Occipital lobe (tissue), 3 donors: ENCODE results near the gene DDAH2. TPM values are rescaled to one million over a fixed set of nuclear protein-coding genes. Genes with fewer than 3 reads are reported as not detected.

Source experiments
- DNase-seq: peaks from one replicate; lab custom pipeline; 2025; lab: John Stamatoyannopoulos, UW
- small RNA-seq: library from RNA; depleted of rRNA; stranded (forward); fragments of <200 nt; gene quantifications from one replicate; pipeline ENCODE3, GENCODE V24; 2014
- total RNA-seq: library from RNA; depleted of rRNA; stranded (reverse); fragments of >200 nt; gene quantifications from one replicate; pipeline ENCODE4 v1.2.3, GENCODE V29; 2014

The DDAH2 gene
- total RNA-seq, 1 donor from 2014 or later: 117 TPM

DNA sequence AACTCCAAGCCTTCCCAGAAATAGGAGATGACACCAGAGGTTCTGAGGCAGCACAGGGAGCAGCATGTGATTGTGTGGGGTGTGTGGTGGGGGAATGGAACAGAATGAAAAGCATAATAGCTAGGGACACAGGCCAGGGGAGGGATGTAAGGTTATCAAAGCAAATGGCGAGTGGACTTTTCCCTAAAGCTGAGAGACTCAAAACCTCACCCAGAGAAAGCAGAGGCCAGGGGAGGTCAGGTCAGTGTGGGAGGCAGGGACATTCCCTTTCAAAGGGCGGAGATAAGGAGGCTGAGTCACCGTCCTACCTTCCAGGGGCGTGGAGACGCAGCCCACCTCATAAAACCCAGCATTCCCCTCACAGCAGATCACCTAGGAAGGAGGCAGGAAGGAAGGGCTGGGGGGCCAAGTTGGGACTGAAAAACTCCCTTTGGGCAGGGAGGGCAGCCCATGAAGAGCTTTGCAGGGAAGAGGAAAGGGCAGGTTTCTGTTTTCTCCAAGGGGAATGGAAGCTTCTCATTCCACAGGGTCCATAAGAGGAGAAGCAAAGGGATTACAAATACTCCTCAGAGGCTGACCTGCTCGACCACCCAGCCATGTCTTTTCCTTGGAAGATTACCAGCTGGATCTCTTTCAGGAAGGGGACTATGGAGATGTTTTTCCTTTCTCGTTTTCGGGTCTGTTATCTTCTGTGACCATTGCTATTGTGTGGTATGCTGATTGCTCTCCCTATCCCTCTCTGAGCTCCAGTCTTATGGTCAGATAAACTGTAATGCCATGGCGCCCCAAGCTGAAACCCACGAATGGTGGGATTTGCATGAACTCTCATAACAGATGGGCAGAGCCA lies 38.6 kb downstream of the DDAH2 start:
- DNase-seq: no peak

DNA sequence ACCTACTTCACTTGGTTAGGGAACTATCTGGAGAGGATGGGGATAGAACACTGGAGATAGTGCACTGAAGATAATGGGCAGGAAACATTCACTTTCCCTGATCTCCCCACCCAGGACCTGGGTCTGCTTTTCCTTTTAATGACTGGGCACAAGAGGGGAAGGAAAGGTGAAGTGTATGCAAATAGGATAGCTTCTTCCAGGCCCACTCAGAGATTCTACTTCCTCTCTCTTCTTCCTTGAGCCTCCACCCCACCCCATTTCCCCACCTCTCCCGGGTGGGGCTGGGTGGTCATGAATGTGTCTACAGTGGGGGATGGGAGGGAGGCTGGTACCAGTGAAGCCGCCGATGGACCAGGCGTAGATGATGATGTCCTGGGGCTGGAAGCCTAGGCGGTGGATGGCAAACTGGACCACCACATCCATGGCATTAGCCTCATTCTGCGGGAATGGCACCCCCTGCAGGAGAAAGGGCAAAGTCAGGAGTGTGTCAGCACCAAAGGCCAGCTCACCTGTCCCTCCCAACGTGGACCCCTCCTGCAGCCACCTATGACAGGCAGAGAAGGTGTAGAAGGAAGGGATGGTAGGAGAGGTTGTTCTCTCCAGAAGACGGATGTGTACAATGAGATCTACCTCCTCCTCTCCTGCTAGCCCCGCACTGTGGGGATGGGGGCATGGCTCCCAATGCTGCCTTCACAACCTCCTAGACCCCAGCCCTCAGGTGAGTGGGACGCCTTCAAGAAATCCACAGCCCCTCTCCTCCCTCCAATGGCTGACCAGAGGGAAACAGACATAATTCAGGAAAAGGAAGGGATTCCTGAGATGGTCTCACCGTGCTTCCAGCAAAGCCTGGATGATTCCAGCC lies 39.6 kb downstream of the DDAH2 start:
- no peak for DNase-seq

GRCh38 chr6:31687860-31688693 lies 41.0 kb downstream of the DDAH2 start:
- DNase-seq: no peak

- no peak for DNase-seq
Measured at GRCh38 chr6:31687321-31687720, 41.8 kb downstream of the DDAH2 start.

DNA sequence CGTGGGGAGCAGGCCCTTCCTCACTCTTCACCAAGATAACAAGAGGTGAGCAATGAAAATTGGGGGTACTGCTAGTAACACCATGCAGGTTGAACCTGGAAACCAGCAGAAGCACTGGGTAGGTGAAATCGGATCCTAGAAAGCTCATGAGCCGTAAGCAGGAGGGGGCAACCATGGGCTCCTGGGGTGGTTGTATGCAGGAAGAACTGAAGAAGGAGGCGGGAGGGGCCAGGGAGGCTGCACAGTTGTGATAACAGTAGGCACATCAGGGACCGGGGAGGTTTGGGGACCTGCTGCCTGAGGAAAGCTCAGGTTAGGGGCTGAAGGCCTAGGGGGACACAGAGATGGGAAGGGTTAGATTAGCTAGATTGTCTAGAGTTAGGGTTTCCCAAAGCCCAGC lies 42.6 kb downstream of the DDAH2 start:
- no peak for DNase-seq

DNA sequence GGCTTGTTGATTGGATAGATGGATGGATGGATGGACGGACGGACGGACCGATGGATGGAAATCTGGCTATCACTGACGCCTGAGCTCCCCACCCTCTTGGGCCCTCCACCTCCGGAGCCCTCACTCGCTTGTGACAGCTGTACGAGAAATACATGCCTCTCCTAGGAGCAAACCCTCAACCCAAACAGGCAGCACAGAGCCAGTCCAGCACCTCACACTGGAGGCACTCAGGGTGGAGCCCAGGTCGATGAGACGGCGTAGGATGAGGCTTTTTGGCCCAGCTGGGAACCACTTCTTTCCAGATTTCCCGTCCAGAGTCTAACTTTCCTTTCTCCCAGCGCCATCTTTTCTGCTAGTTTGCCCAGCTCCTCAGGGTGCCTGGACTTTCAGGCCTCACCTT lies 45.5 kb downstream of the DDAH2 start:
- no peak for DNase-seq

DNA sequence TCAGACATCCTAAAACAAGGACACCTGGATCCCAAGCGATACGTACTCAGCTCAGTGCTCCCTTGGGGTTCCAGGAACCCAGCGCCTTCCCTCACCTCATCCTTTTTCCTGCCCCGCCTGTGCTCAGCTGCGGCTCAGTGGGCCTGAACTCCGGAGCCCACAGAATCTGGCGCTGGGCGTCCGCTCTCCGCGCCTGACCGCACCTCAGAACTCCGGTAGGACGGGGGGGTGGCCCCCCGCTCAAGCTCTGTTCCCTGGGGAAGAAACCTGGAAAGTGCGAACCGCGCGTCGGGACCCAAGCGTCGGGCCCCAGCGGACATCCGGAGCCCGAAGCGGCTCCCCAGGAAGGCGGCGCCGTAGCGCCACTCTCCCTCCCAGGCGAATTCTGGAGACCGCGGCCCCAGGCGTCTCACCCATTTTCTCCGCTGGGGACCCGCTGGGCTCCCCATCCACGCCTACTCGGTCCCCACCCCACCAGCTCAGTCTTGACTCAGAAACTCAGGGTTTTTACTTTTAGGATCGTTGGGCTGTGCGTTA lies 47.9 kb downstream of the DDAH2 start:
- no peak for DNase-seq

- peak; percentile 77 for DNase-seq
Measured at GRCh38 chr6:31680226-31681134, 48.6 kb downstream of the DDAH2 start, which contains the start of gene LY6G5C. Gene LY6G5C (minus strand): TSS chr6:31681067. CDS start chr6:31680373, 694 bp downstream.

- DNase-seq: no peak
Measured at GRCh38 chr6:31677955-31678354, 51.1 kb downstream of the DDAH2 start.

Small RNA genes lying within 50 kb of the gene (small RNA-seq; reads per million reads assigned to genes)
- gene LY6G6D (not detected), gene MIR4646 (not detected), gene MSH5-SAPCD1 (not detected), gene RF00019 (not detected), gene RNU6-850P (not detected), gene SAPCD1 (not detected)

Other genes starting within 250 kb of the DDAH2 start
- gene MICB, start 231.2 kb downstream of the DDAH2 start, total RNA-seq: 0.47 TPM
- not detected for gene MCCD1, start 200.3 kb downstream of the DDAH2 start, total RNA-seq
- gene DDX39B, start 187.3 kb downstream of the DDAH2 start, total RNA-seq: 288 TPM
- 54.0 TPM for gene ATP6V1G2, start 182.7 kb downstream of the DDAH2 start, total RNA-seq
- 21.7 TPM for gene NFKBIL1, start 181.7 kb downstream of the DDAH2 start, total RNA-seq
- not detected for gene LTA, start 157.0 kb downstream of the DDAH2 start, total RNA-seq
- gene TNF, start 153.7 kb downstream of the DDAH2 start, total RNA-seq: not detected
- 0.31 TPM for gene LTB, start 146.9 kb downstream of the DDAH2 start, total RNA-seq
- gene LST1, start 143.0 kb downstream of the DDAH2 start, total RNA-seq: 0.94 TPM
- not detected for gene NCR3, start 136.3 kb downstream of the DDAH2 start, total RNA-seq
- gene AIF1, start 114.1 kb downstream of the DDAH2 start, total RNA-seq: 4.1 TPM
- gene PRRC2A, start 108.6 kb downstream of the DDAH2 start, total RNA-seq: 31.7 TPM
- 118 TPM for gene BAG6, start 76.6 kb downstream of the DDAH2 start, total RNA-seq
- gene APOM, start 73.4 kb downstream of the DDAH2 start, total RNA-seq: not detected
- 16.2 TPM for gene C6orf47, start 68.5 kb downstream of the DDAH2 start, total RNA-seq
- gene GPANK1, start 64.3 kb downstream of the DDAH2 start, total RNA-seq: 9.8 TPM
- gene CSNK2B, start 63.2 kb downstream of the DDAH2 start, total RNA-seq: 69.9 TPM
- gene LY6G5B, start 59.3 kb downstream of the DDAH2 start, total RNA-seq: 3.4 TPM
- gene LY6G5C, start 48.2 kb downstream of the DDAH2 start, total RNA-seq: 3.1 TPM
- gene ABHD16A, start 26.0 kb downstream of the DDAH2 start, total RNA-seq: 48.2 TPM
- not detected for gene LY6G6F, start 22.4 kb downstream of the DDAH2 start, total RNA-seq
- not detected for gene LY6G6D, start 14.0 kb downstream of the DDAH2 start, total RNA-seq
- 0.31 TPM for gene LY6G6C, start 7.6 kb downstream of the DDAH2 start, total RNA-seq
- gene MPIG6B, start 5.9 kb downstream of the DDAH2 start, total RNA-seq: not detected
- 35.2 TPM for gene CLIC1, start 7.2 kb upstream of the DDAH2 start, total RNA-seq
- gene MSH5, start 10.7 kb upstream of the DDAH2 start, total RNA-seq: 4.2 TPM
- 0.31 TPM for gene SAPCD1, start 33.4 kb upstream of the DDAH2 start, total RNA-seq
- gene VWA7, start 48.0 kb upstream of the DDAH2 start, total RNA-seq: 0.31 TPM
- gene VARS1, start 66.5 kb upstream of the DDAH2 start, total RNA-seq: 25.6 TPM
- gene LSM2, start 77.7 kb upstream of the DDAH2 start, total RNA-seq: 22.9 TPM
- 4.4 TPM for gene HSPA1L, start 86.0 kb upstream of the DDAH2 start, total RNA-seq
- 117 TPM for gene HSPA1A, start 86.2 kb upstream of the DDAH2 start, total RNA-seq
- 121 TPM for gene HSPA1B, start 98.4 kb upstream of the DDAH2 start, total RNA-seq
- gene NEU1, start 133.5 kb upstream of the DDAH2 start, total RNA-seq: 20.3 TPM
- gene SLC44A4, start 149.7 kb upstream of the DDAH2 start, total RNA-seq: not detected
- gene EHMT2, start 168.4 kb upstream of the DDAH2 start, total RNA-seq: 83.9 TPM
- 25.6 TPM for gene ZBTB12, start 172.8 kb upstream of the DDAH2 start, total RNA-seq
- 4.7 TPM for gene C2, start 198.4 kb upstream of the DDAH2 start, total RNA-seq
- 0.62 TPM for gene CFB, start 216.8 kb upstream of the DDAH2 start, total RNA-seq
- gene NELFE, start 229.7 kb upstream of the DDAH2 start, total RNA-seq: 37.4 TPM
- 27.6 TPM for gene SKIC2, start 229.9 kb upstream of the DDAH2 start, total RNA-seq
- gene DXO, start 242.8 kb upstream of the DDAH2 start, total RNA-seq: 6.9 TPM